Endothelial cell of umbilical vein (primary cell): ENCODE data around the gene GNB1L. TPM values are rescaled to one million over a fixed set of nuclear protein-coding genes. Genes with fewer than 3 reads are reported as not detected.

Experiments used
- BruUV-seq: library from RNA; stranded (reverse); fragments of 400-500 nt; replicated peaks from 2 replicates; lab custom pipeline; 2021; lab: Mats Ljungman, UMichigan
- CTCF ChIA-PET: fragments of 300-600, 350-600 bp; sonication (Branson Sonifier 250); formaldehyde crosslinking; loops from one replicate; lab custom pipeline; 2021; ENCODE audit warnings: antibody characterized with exemption, inconsistent platforms; lab: Charles Lee
- POLR2A ChIA-PET: fragments of 300-600, 350-600 bp; sonication (Branson Sonifier 250); formaldehyde crosslinking; loops from one replicate; lab custom pipeline; 2021; ENCODE audit warnings: antibody characterized with exemption, inconsistent platforms; lab: Charles Lee
- DNase-seq: peaks from one replicate; pipeline ENCODE4 v3.0.0-alpha.2; 2011; ENCODE audit warnings: low read depth, low spot score
- FAIRE-seq: peaks from 2 replicates; lab custom pipeline; 2011; peaks lifted over from hg19 to GRCh38; lab: Jason Lieb, UNC
- H2AFZ ChIP-seq: 2 replicates; pipeline ENCODE4 v1.6.0; 2012; ENCODE audit warnings: low read depth, low read length, control low read depth, inconsistent platforms
- H3K27ac ChIP-seq: 2 replicates; pipeline ENCODE4 v1.5.1; 2011; ENCODE audit warnings: low read depth, mild to moderate bottlenecking, control low read depth, low read length, moderate library complexity; ENCODE audit not compliant: insufficient read depth
- H3K27me3 ChIP-seq, 2 experiments: 2 replicates each; pipeline versions ENCODE4 v1.6.0 to v1.6.1; 2011; ENCODE audit warnings: low read length in 2 of 2, mixed read lengths in 1 of 2; ENCODE audit not compliant: control insufficient read depth in 2 of 2, insufficient read depth in 2 of 2
- H3K36me3 ChIP-seq, 2 experiments: 2 replicates in 1 of 2; 3 replicates in 1 of 2; pipeline ENCODE4 v1.5.1; 2011; ENCODE audit warnings: low read length in 2 of 2, mild to moderate bottlenecking in 1 of 2, moderate library complexity in 1 of 2; ENCODE audit not compliant: control insufficient read depth in 2 of 2, insufficient read depth in 2 of 2; ENCODE audit errors: extremely low read depth in 1 of 2
- H3K4me1 ChIP-seq: 3 replicates; pipeline ENCODE4 v1.5.1; 2011; ENCODE audit warnings: mild to moderate bottlenecking, low read length; ENCODE audit not compliant: control insufficient read depth, insufficient read depth; ENCODE audit errors: extremely low read depth
- H3K4me2 ChIP-seq: 2 replicates; pipeline ENCODE4 v1.6.1; 2011; ENCODE audit warnings: low read length, control low read depth, mixed read lengths; ENCODE audit not compliant: insufficient read depth
- H3K4me3 ChIP-seq, 3 experiments: fragments of 200-600 bp in 1 of 3; sonication (generic), shearing (Covaris generic) in 1 of 3; replicated peaks in 1 of 3; 2 replicates each; pipeline ENCODE4 v1.5.1; 2011 to 2016; ENCODE audit warnings: control low read depth in 3 of 3, low read length in 3 of 3, mild to moderate bottlenecking in 2 of 3, inconsistent platforms in 1 of 3, low read depth in 1 of 3, moderate library complexity in 1 of 3; ENCODE audit not compliant: insufficient read depth in 1 of 3
- H3K79me2 ChIP-seq: 2 replicates; pipeline ENCODE4 v1.6.0; 2012; ENCODE audit warnings: low read length, inconsistent platforms; ENCODE audit not compliant: control insufficient read depth, insufficient read depth
- H3K9ac ChIP-seq: replicated peaks from 2 replicates; pipeline ENCODE3; 2011; ENCODE audit warnings: low read length, control low read depth; ENCODE audit not compliant: insufficient read depth; ENCODE audit errors: extremely low read depth
- H3K9me1 ChIP-seq: replicated peaks from 3 replicates; pipeline ENCODE4 v1.6.0; 2011; ENCODE audit warnings: mild to moderate bottlenecking, low read length; ENCODE audit not compliant: control insufficient read depth, insufficient read depth; ENCODE audit errors: extremely low read depth
- H3K9me3 ChIP-seq: replicated peaks from 2 replicates; pipeline ENCODE4 v1.5.1; 2012; ENCODE audit warnings: low read length, inconsistent platforms; ENCODE audit not compliant: control insufficient read depth, insufficient read depth
- H4K20me1 ChIP-seq: replicated peaks from 2 replicates; pipeline ENCODE3; 2011; ENCODE audit warnings: mild to moderate bottlenecking, low read length; ENCODE audit not compliant: control insufficient read depth, insufficient read depth; ENCODE audit errors: extremely low read depth
- EZH2 ChIP-seq: IDR thresholded peaks from 2 replicates; pipeline ENCODE4 v1.6.1; 2012; ENCODE audit warnings: borderline replicate concordance, low read depth, mild to moderate bottlenecking, moderate library complexity, low read length, inconsistent platforms; ENCODE audit not compliant: severe bottlenecking
- FOS ChIP-seq: IDR thresholded peaks from 2 replicates; pipeline ENCODE4 v1.6.1; 2011; ENCODE audit warnings: mild to moderate bottlenecking, low read length, moderate library complexity, borderline replicate concordance; ENCODE audit not compliant: insufficient read depth
- GATA2 ChIP-seq: IDR thresholded peaks from 2 replicates; pipeline ENCODE4 v1.7.0; 2011; ENCODE audit warnings: low read depth, mild to moderate bottlenecking, moderate library complexity, mixed read lengths, low read length; ENCODE audit not compliant: insufficient read length, insufficient read depth
- JUN ChIP-seq: IDR thresholded peaks from 2 replicates; pipeline ENCODE4 v1.6.1; 2011; ENCODE audit warnings: borderline replicate concordance, low read depth; ENCODE audit not compliant: insufficient read length, insufficient read depth
- MYC ChIP-seq: IDR thresholded peaks from one replicate; pipeline ENCODE4 v1.6.1; 2011; ENCODE audit warnings: mild to moderate bottlenecking, low read depth, low read length
- POLR2A ChIP-seq: IDR thresholded peaks from 2 replicates; pipeline ENCODE4 v1.6.1; 2012; ENCODE audit warnings: low read depth, mild to moderate bottlenecking, control low read depth, low read length
- POLR2AphosphoS5 ChIP-seq: IDR thresholded peaks from 2 replicates; pipeline ENCODE4 v1.6.1; 2012; ENCODE audit warnings: low read depth, mild to moderate bottlenecking, control low read depth, low read length, moderate library complexity; ENCODE audit not compliant: insufficient read depth
- dilution Hi-C: fragments of 300-500 bp; cut with MboI; formaldehyde crosslinking; loops from one replicate; pipeline ENCODE4 v1.15.0; 2019; ENCODE audit warnings: low sequenced_read_pairs; ENCODE audit not compliant: extremely low pct_ligation_motif_present
- intact Hi-C: fragments of 100-400 bp; cut with micrococcal nuclease; formaldehyde crosslinking; loops from one replicate; pipeline ENCODE4 v1.10.0; 2022
- polyA plus RNA-seq, 4 experiments: library from polyadenylated mRNA; depleted of rRNA in 3 of 4; stranded (reverse) in 3 of 4; unstranded in 1 of 4; fragments of >200 nt; gene quantifications; 2 replicates each; pipeline versions ENCODE4 v1.2.1 to v1.2.3, GENCODE V29; 2011 to 2012; ENCODE audit warnings: missing spikeins in 1 of 4
- total RNA-seq: library from RNA; stranded (reverse); gene quantifications from 2 replicates; pipeline ENCODE4 v1.2.3, GENCODE V29; 2021
- TF ChIP-seq, protein P1 (sequence below), 2 donors: IDR thresholded peaks; 1 replicate in 1 of 2; 2 replicates in 1 of 2; pipeline ENCODE4 v1.5.1; 2011; ENCODE audit warnings: low read length in 2 of 2, mild to moderate bottlenecking in 2 of 2, moderate library complexity in 2 of 2, control low read depth in 1 of 2, inconsistent platforms in 1 of 2, low read depth in 1 of 2; ENCODE audit not compliant: insufficient read depth in 1 of 2; ENCODE audit errors: extremely low read depth in 1 of 2
- TF ChIP-seq, protein P2 (sequence below): IDR thresholded peaks from 2 replicates; pipeline ENCODE4 v1.6.1; 2011; ENCODE audit not compliant: insufficient read depth, insufficient read length

Gene GNB1L
- total and polyA plus RNA-seq, 2 donors (not counting 3 experiments of a cell fraction or from before 2014, with no cell fraction given): 5.4 to 5.9 TPM

DNA sequence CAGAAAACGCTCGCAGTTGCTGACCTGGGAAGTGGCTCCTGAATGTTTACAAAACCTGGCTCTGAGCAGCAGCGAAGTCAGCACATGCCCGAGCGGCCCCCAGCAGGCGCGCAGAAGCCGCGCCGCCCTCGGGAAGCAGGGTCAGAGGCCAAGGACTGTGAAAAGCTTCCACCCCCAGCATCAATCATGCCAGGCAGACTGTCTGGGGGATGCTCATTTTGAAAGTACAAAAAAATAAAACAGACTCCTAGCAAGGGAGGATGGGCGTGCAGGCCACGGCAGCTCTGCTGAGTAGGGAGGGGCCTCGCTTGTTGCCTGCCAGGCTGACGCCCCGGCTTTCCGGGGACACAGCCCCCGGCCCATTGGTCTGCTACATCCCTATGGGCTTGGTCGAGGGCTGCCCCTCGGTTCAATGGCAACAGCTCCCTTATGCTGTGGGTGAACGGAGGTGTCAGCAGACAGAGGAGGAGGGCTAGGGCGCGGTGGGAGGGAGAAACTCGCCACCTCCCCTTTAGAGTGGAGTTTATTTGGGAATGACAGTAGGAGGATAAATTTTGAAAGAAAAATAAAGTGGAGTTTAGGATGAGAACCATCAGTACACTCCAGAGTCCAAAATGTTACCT is 37.7 kb upstream of the GNB1L start:
- CTCF ChIA-PET: interaction anchor here (1.2 to 3.6 kb wide), 6 partner anchors 16 to 162 kb away, joined by 3 to 33 read pairs (median 7); no protein-coding TSS in a partner anchor
- H3K4me1 ChIP-seq: peaks cover 61% of the 10 kb centered on the region
- H3K36me3 ChIP-seq: peaks cover 0 to 9% of the 10 kb centered on the region in 2 experiments
- H3K9me1 ChIP-seq: no peaks in the 10 kb centered on the region
- no peak overlapping the region for H2AFZ ChIP-seq
- BruUV-seq: no TSS peak
- peak; percentile 87 for FAIRE-seq
- H3K27me3 ChIP-seq: no peaks in the 10 kb centered on the region
- peaks cover 3% of the 10 kb centered on the region for H3K79me2 ChIP-seq
- H4K20me1 ChIP-seq: no peaks in the 10 kb centered on the region
- H3K4me2 ChIP-seq: peak overlapping the region; percentile 9
- dilution Hi-C loops: no loop called here
- TF ChIP-seq POLR2A: peak; percentile 6
- TF ChIP-seq, protein P1, sequence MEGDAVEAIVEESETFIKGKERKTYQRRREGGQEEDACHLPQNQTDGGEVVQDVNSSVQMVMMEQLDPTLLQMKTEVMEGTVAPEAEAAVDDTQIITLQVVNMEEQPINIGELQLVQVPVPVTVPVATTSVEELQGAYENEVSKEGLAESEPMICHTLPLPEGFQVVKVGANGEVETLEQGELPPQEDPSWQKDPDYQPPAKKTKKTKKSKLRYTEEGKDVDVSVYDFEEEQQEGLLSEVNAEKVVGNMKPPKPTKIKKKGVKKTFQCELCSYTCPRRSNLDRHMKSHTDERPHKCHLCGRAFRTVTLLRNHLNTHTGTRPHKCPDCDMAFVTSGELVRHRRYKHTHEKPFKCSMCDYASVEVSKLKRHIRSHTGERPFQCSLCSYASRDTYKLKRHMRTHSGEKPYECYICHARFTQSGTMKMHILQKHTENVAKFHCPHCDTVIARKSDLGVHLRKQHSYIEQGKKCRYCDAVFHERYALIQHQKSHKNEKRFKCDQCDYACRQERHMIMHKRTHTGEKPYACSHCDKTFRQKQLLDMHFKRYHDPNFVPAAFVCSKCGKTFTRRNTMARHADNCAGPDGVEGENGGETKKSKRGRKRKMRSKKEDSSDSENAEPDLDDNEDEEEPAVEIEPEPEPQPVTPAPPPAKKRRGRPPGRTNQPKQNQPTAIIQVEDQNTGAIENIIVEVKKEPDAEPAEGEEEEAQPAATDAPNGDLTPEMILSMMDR (IDR thresholded peaks at IDR 0.05; ENCODE audit: extremely low read depth in 1 of 2, insufficient read depth in 1 of 2, low read depth in 1 of 2, low read length in 2 of 2): no peak
- peak; percentile 77 for TF ChIP-seq MYC
- no peak for TF ChIP-seq FOS
- TF ChIP-seq JUN: no peak
- TF ChIP-seq POLR2AphosphoS5: peak; percentile 51
- TF ChIP-seq GATA2: no peak
- no peak for TF ChIP-seq EZH2
- TF ChIP-seq, protein P2, sequence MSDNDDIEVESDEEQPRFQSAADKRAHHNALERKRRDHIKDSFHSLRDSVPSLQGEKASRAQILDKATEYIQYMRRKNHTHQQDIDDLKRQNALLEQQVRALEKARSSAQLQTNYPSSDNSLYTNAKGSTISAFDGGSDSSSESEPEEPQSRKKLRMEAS: no peak
- DNase-seq: peak; percentile 79
- H3K9me3 ChIP-seq: no peaks in the 10 kb centered on the region
- no peak overlapping the region for H3K4me3 ChIP-seq
- intact Hi-C loops: loop anchor here (1.0 kb wide), 1 partner anchor 51 kb away; no protein-coding TSS in a partner anchor
- POLR2A ChIA-PET: interaction anchor here (0.9 to 1.4 kb wide), 4 partner anchors 11 to 48 kb away, joined by 3 to 9 read pairs (median 4); no protein-coding TSS in a partner anchor
- peak overlapping the region; percentile 83 for H3K27ac ChIP-seq
- peak overlapping the region; percentile 50 for H3K9ac ChIP-seq
